ENCODE measurements around the gene DAP.

The DAP gene

DNA sequence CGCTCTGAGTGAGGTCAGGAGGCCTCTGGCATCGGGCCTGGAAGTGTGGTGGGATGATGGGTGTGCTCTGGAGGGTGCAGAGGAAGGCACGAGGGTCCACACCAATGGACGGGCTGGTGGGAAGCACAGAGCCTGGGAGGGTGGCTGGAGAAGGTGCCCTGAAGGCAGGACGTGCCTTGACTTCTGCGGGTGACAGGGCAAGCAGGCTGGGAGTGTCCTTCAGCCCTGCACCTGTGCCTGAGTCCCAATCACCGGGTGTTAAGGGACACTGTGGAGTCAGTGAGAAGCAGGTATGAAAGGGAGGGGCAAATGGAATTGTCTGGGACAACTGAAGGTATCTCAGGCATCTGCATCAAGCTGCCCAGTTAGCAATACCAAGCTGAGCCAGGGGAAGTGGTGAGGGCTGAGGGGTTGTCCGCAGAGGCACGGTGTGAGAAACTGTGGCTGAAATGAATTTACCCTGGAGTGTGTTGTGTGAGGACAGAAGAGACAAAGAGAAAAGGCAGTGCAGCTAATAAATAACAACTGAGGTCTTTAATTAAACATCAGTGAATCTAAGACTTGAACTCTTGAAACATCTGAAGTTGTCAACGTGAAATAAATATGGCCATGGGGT, 50.4 kb downstream of the DAP start:
- TF ChIP-seq CTCF (conservative IDR thresholded peaks at IDR 0.05; ENCODE audit: low read depth, low read length), result no peak
- H3K4me3 ChIP-seq (ENCODE audit: low read length), result no peak overlapping the region
- DNase-seq (ENCODE audit: low read depth), result no peak

DNA sequence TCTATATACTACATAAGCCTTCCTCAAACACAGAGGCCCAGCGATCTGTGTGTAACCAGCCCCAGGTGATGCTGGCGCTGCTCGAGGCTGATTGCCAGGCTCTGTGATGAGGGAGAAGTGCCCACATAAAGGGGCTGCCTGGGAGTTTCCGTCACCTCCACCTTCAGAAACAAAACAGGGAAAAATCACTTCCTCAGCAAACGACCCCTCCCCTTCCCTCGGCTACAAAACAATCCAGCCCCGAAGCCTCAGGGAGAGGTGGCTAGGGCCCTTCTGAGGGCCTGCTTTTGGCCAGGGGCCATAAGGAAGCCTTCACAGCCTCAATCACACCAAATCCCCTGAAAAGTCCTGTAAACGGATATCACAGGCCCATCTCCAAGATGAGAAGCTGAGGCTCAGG, 51.1 kb downstream of the DAP start:
- TF ChIP-seq CTCF (conservative IDR thresholded peaks at IDR 0.05; ENCODE audit: low read depth, low read length), result no peak
- no peak overlapping the region for H3K4me3 ChIP-seq (ENCODE audit: low read length)
- no peak for DNase-seq (ENCODE audit: low read depth)

DNA sequence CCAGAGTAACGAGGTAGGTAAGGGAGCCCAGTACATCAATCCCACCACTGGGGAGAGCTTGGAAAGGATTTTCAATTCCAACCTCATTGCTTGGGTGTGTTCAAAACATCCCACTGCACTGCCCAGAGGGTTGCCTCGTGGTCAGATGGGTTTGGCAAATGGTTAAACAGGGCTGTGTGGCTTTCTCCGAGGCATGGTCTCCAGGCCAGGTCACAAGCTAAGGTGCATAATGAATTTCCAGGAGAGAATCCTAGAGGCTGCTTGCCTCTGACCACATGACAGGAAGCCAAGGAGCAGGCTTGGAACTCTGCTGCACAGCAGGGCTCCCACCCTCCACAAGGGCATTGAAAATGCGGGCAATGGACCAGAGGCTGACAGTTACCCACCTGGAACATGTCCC, 51.6 kb downstream of the DAP start:
- no peak for TF ChIP-seq CTCF (conservative IDR thresholded peaks at IDR 0.05; ENCODE audit: low read depth, low read length)
- no peak overlapping the region for H3K4me3 ChIP-seq (ENCODE audit: low read length)
- DNase-seq (ENCODE audit: low read depth), result no peak

DNA sequence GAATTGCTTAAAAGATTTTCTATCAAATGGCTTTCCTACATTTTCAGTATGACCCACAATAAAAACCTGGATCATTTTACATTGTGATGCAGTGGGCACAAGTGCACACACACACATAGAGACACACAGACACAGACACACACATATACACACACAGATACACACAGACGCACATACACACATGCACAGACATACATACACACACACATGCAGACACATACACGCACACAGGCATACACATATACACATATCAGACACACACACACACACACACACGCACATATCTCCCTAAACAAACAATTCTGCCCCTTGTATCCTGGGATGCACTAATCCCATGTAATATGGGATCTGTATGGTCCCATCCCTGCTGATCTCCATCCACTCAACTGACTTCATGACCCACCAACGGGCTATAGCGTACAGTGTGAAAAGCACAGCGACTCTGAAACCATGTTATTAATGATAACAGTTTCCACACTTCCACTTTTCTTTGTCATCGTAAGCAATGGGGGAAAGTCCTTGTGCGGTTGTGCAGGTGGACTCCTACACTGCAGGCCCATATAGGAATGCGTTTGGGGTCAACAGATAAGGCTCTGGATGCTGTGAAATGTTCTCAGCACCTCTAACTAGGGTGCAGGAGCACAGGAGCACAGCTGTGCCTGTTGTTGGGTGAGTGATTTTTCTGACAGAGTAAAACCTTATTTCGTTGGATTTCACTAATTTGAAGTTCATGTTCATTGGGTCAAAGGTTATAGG, 52.7 kb downstream of the DAP start:
- DNase-seq (ENCODE audit: low read depth), result no peak
- TF ChIP-seq CTCF (conservative IDR thresholded peaks at IDR 0.05; ENCODE audit: low read depth, low read length), result no peak
- no peak overlapping the region for H3K4me3 ChIP-seq (ENCODE audit: low read length)

DNA sequence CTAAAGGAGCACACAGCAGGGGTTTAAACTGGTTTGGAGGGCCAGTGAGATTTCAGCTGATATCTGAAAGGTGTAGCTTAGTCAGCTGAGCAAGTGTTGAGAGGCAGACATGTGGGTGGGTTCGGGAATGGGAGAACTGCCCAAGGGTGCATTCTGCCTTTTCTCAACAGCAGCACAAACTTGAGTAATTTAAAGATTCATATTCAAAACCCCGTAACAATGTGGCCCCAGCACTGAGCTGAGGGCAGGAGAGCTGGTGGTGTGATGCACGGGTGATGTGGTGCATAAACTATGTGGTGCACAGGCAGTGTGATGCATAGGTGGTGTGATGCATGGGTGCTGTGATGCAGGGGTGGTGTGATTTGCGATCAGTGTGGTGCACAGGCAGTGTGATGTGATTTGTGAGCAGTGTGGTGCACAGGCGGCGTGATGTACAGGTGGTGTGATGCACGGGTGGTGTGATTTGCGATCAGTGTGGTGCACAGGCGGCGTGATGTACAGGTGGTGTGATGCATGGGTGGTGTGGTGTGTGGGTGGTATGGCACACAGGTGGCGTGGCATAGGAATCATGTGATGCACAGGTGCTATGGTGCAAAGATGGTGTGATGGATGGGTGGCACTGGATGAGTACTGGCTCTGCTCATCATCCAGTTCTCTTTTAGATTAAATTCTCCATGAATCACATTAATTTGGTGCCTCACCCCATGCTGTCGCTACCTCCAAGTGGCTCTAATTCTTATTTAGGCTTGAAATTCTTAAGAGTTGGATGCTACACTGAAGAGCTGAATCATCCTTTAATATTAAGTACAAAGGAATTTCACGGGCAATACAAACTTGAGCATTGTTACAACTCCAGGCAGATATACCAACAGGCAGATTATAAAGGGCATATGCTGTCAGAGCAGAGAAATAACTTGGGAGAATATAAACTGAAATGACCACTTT, 53.6 kb downstream of the DAP start:
- TF ChIP-seq CTCF (conservative IDR thresholded peaks at IDR 0.05; ENCODE audit: low read depth, low read length), result no peak
- H3K4me3 ChIP-seq (ENCODE audit: low read length), result no peak overlapping the region
- DNase-seq (ENCODE audit: low read depth), result no peak

- no peak overlapping the region for H3K4me3 ChIP-seq (ENCODE audit: low read length)
- DNase-seq (ENCODE audit: low read depth), result no peak
- no peak for TF ChIP-seq CTCF (conservative IDR thresholded peaks at IDR 0.05; ENCODE audit: low read depth, low read length)
These were observed 54.7 kb downstream of the DAP start for GRCh38 chr5:10706326-10706725.

Data from retinal pigment epithelial cell (primary cell).